A549 (cell line): Measurements from ENCODE around the gene LRRC61.

Experiments
- BHLHE40 ChIP-seq: IDR thresholded peaks from 2 replicates; pipeline ENCODE4 v1.6.1; 2012; ENCODE audit warnings: low read depth, low read length, inconsistent platforms
- CHD4 ChIP-seq: fragments of 200-600 bp; sonication (generic); IDR thresholded peaks from 2 replicates; pipeline ENCODE4 v1.6.1; 2016; ENCODE audit warnings: antibody characterized with exemption, mild to moderate bottlenecking, borderline replicate concordance
- EP300 ChIP-seq, 2 experiments: fragments of >200 bp; sonication (Bioruptor Twin); formaldehyde crosslinking; IDR thresholded peaks; 2 replicates in 1 of 2; 3 replicates in 1 of 2; pipeline ENCODE4 v1.6.1; 2016 to 2017
- FOSL2 ChIP-seq, 2 experiments: fragments of 450-650 bp in 1 of 2; fragments of >200 bp in 1 of 2; sonication (Bioruptor Twin) in 1 of 2; formaldehyde crosslinking; IDR thresholded peaks; 2 replicates each; pipeline versions ENCODE4 v1.5.0 to v1.6.1; 2016 to 2020; ENCODE audit warnings: mild to moderate bottlenecking in 1 of 2, moderate library complexity in 1 of 2
- JUNB ChIP-seq: fragments of >200 bp; sonication (Bioruptor Twin); formaldehyde crosslinking; IDR thresholded peaks from 2 replicates; pipeline ENCODE4 v1.6.1; 2016
- MAZ ChIP-seq: fragments of 150-350 bp; IDR thresholded peaks from 2 replicates; pipeline ENCODE4 v1.6.1; 2014; ENCODE audit warnings: antibody characterized with exemption, low read depth, low read length, borderline replicate concordance
- NFE2L2 ChIP-seq: fragments of 150-350 bp; conservative IDR thresholded peaks from 2 replicates; pipeline ENCODE4 v1.6.1; 2014; ENCODE audit warnings: low read length
- POLR2AphosphoS2 ChIP-seq: conservative IDR thresholded peaks from 2 replicates; pipeline ENCODE4 v1.6.1; 2012; ENCODE audit warnings: low read length, improper control_type of control experiment, inconsistent platforms
- RARB ChIP-seq: fragments of 250-450 bp; sonication (Bioruptor Pico); IDR thresholded peaks from 2 replicates; pipeline ENCODE4 v1.8.0; 2021; ENCODE audit warnings: mild to moderate bottlenecking, moderate library complexity
- SMC3 ChIP-seq: fragments of >200 bp; sonication (Bioruptor Twin); formaldehyde crosslinking; IDR thresholded peaks from 3 replicates; pipeline ENCODE4 v1.6.1; 2018; ENCODE audit warnings: inconsistent platforms
- TP53 ChIP-seq: fragments of 250-450 bp; sonication (Bioruptor Pico); IDR thresholded peaks from 2 replicates; pipeline ENCODE4 v1.5.0; 2021; ENCODE audit warnings: mild to moderate bottlenecking, moderate library complexity
- TF ChIP-seq, protein P1 (sequence below): fragments of >200 bp; sonication (Bioruptor Twin); formaldehyde crosslinking; IDR thresholded peaks from 3 replicates; pipeline ENCODE4 v1.5.1; 2016

DNA sequence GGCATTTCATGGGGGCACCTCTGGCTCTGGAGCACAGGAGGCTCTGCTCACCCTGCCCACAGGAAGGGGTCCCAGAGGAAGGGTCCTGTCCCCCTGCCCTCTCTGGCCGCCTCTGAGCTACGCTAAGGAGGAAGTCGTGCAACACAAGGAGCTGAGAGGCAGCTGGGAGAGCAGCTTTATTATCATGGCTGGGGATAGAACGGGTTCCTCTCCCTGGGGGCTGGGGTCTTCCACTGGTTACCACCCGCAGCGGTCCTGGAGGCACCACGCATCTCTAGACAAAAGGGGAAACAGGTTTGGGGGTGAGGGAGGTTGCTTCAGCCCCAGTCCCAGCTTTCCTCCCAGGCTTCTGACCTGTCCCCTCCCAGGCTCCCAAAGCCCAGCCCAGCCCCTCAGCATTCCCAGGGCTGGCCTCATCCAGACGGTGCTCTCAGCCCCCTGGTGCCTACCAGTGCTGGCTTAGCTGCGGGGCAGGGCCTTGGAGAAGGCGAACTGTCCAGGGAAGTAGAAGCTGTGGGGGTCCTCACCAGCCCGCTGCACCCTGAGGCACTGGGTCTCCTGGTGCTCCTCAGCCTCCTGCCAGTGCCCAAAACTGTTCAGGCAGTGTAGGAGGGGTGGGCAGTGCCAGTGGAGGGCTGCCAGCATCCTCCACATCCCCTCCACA, 15.1 kb downstream of the LRRC61 start:
- TF ChIP-seq NFE2L2 (no peak), POLR2AphosphoS2 (no peak), MAZ (no peak), SMC3 (no peak), JUNB (no peak), BHLHE40 (no peak), RARB (CRISPR knock-in tag) (no peak), TP53 (CRISPR knock-in tag) (no peak), CHD4 (no peak), FOSL2 (IDR thresholded peaks at IDR 0.05) (no peak), FOSL2 (CRISPR knock-in tag; IDR thresholded peaks at IDR 0.05) (no peak), EP300 (IDR thresholded peaks at IDR 0.05) (no peak)
- TF ChIP-seq, protein P1, sequence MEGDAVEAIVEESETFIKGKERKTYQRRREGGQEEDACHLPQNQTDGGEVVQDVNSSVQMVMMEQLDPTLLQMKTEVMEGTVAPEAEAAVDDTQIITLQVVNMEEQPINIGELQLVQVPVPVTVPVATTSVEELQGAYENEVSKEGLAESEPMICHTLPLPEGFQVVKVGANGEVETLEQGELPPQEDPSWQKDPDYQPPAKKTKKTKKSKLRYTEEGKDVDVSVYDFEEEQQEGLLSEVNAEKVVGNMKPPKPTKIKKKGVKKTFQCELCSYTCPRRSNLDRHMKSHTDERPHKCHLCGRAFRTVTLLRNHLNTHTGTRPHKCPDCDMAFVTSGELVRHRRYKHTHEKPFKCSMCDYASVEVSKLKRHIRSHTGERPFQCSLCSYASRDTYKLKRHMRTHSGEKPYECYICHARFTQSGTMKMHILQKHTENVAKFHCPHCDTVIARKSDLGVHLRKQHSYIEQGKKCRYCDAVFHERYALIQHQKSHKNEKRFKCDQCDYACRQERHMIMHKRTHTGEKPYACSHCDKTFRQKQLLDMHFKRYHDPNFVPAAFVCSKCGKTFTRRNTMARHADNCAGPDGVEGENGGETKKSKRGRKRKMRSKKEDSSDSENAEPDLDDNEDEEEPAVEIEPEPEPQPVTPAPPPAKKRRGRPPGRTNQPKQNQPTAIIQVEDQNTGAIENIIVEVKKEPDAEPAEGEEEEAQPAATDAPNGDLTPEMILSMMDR, result no peak
